IPS-NIHi7 (cell line): Measurements from ENCODE around the gene SLC35F5.
"Not testable (repeated sequence)": the region's sequence is repeated elsewhere in the genome, so short reads cannot be mapped to it uniquely, and the experiment has no call there.

Experiments
- DNase-seq: peaks from one replicate; pipeline ENCODE4 v3.0.0; 2012; ENCODE audit warnings: mixed read lengths; ENCODE audit errors: extremely low spot score

Gene SLC35F5

DNA sequence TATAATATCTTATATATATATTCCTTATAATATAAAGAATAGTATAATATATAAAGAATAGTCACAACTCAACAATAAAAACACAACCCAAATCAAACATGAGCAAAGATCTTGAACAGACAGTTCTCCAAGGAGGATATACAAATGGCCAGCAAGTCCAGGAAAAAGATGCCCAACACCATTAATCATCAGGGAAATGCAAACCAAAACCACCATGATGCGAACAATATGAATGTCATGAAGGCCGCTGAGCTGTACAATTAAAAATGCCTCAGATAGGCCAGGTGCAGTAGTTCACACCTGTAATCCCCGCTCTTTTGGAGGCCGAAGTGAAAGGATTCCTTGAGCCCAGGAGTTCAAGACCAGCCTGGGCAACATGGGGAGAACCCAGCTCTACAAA is 58.9 kb downstream of the SLC35F5 start:
- no peak for DNase-seq

GRCh38 chr2:113694438-113694837 is 62.0 kb downstream of the SLC35F5 start:
- DNase-seq, result no peak

- no peak for DNase-seq
Measured at GRCh38 chr2:113692698-113693428, 63.6 kb downstream of the SLC35F5 start.

DNA sequence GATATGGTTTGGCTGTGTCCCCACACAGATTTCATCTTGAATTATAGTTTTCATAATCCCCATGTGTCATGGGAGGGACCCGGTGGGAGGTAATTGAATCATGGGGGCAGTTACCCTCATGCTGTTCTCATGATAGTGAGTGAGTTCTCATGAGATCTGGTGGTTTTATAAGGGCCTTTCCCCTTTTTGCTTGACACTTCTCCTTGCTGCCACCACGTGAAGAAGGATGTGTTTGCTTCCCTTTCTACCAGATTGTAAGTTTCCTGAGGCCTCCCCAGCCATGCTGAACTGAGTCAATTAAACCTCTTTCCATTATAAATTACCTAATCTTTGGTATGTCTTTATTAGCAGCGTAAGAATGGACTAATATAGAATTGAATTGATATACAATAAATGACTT is 65.6 kb downstream of the SLC35F5 start:
- DNase-seq, result not testable (repeated sequence)

DNA sequence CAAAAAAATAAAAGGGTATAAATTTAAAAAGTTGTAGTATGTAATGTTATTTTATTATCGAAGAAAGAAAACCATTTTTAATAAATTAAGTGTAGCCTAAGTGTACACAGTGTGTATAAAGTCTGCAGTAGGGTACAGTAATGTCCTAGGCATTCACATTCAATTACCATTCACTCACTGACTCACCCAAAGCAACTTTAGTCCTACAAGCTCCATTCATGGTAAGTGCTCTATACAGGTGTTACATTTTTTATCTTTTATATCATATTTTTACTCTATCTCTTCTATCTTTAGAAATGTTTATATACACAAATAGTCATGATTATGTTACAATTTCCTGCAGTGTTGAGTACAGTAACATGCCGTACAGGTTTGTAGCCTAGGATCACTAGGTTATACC is 69.9 kb downstream of the SLC35F5 start:
- DNase-seq, result no peak

DNA sequence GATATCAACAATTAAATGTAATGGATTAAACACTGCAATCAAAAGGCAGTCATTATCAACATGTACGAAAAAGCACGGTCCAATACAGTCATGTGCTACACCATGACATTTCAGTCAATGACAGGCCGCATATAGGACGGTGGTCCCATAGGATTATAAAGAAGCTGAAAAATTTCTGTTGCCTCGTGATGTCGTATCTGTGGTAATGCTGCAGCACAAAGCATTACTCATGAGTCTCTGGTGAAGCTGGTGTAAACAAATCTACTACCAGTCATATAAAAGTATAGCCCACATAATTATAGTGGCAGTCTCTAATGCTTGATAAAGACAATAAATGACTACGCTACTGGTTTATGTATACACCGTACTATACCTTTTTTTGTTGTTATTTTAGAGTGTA is 71.0 kb downstream of the SLC35F5 start:
- DNase-seq, result no peak

DNA sequence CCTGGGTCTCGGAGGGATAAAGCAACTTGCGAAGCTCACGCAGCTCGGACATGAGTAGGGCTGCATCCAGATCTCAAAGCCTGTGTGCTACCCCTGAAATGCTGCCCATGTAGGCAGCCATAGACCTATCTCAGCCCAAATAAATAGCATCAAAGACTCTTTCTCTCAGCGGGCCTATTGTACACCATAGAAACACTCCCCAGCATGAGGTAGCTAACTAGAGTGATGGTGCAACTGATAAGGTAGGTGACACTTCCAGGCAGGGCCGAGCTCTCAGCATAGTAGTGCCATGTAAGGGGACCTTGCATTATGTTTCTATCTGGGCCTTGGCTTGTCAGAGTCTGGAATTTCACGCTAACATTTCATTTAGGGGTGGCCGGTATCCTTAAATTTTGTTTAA is 77.0 kb downstream of the SLC35F5 start:
- DNase-seq, result peak; percentile 26

DNA sequence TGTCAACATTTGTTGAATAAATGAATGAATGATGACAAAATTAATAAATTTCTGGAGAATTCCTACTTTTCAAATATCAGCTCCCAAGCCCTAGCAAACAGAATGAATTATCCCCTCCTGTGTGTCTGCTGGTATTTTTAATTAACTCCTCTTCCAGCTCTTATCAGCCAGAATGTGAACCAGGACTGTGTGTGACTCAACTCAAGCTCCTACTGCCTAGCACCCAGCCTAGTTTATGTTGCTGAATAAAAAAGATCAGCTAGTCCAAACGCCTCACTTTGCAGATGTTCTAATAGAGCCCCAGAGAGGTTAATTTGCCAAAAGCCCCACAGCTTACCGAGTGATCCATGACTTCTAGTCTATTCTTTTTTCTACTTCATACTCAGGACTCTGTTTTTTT is 79.1 kb downstream of the SLC35F5 start:
- DNase-seq, result no peak

GRCh38 chr2:113676623-113677266 is 79.7 kb downstream of the SLC35F5 start:
- DNase-seq, result no peak

- no peak for DNase-seq
Measured at GRCh38 chr2:113675875-113676274, 80.6 kb downstream of the SLC35F5 start.

GRCh38 chr2:113672326-113672932 is 84.0 kb downstream of the SLC35F5 start:
- DNase-seq, result peak; percentile 24

DNA sequence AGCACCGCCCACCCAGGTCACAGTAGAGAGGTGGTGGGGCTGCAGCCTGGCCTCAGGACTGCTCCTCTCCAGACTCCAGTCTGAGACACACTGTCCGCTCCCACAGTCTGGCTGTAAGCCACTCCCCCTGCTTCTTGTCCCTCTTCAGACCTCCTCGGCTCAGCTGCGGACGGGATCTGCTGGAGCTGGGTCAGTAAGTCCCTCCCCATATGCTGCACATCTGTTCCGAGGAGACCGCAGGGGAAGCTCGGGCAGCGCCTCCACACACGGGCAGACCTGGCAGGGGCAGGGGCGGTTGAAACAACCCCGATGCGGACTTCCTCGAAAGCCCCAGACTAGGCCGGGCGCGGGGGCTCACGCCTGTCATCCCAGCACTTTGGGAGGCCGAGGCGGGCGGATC is 87.4 kb downstream of the SLC35F5 start:
- DNase-seq, result not testable (repeated sequence)

DNA sequence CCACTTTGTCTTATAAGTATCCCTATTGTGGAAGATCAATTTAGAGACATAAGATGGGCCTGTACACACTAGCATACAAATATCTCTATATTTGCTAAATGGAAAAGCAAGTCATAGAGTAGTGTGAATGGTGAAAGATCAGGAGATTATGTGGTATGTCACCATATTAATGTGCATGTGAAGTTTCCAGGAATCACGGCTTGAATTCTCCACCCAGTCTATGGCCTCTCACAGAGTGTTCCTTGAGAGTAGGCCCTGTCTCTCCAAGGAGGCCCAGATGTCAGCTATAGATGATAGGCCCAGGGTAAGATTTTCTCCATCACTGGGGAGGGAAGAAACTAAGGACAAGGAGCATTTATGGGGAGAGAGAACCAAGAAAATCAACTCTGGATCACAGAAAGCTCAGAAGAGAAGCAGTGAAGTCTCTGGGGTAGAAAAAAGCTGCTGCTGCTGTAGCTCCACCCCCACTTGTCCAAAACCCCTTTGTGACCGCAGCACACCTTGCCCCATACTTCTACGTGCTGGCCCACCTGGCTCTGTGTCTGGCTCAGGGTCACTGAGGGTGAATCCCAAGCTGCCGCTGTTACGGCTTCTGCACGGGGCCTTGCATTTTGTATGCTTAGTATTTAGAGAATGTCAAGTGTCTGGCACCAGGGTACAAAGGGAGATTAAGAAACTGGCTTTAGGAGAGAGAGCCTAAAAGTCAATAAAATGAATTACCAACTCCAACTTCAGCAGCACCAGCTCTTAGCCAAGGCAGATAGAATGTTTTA is 91.5 kb downstream of the SLC35F5 start:
- not testable (repeated sequence) for DNase-seq

DNA sequence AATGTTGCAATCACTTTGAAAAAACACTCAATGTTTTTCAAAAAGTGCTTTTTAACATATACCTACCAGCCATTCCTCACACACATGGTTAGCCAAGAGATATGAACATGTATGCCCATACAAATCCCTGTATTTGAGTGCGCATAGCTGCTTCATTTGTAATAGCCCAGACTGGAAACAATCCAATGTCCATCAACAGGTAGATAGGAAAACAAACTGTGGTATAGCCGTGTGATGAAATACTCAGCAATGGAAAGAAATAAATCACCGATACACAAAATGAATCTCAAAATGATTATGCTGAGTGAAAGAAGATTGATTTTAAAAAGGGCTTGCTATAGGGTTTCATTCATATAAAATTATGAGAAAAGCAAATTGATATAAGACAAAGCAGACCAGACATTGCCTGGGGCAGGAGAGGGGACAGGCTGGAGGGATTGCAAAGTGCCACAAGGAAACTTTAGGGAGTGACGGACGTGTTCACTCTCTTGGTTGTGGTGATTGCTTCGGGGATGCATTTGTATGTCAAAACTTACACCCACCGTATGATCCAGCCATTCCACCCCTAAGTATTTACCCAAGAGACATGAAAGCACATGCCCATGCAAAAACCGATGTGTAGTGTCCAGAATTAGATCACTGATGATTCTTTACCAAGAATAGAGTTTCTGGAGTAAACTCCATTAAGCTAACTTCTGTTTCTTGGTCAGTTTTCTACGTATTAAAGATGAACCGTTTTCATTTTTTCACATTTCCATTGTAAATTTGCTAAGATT is 93.0 kb downstream of the SLC35F5 start:
- DNase-seq, result not testable (repeated sequence)
